ENCODE data around the gene URI1.

GRCh38 chr19:30062065-30062906 lies 120.2 kb downstream of the URI1 start:
- TF ChIP-seq CTCF (IDR thresholded peaks at IDR 0.05; ENCODE audit: low read depth, low read length) (no peak), POLR2A (IDR thresholded peaks at IDR 0.05; ENCODE audit: extremely low read depth, insufficient read length) (no peak)
